ENCODE measurements around the gene PGR. TPM values are rescaled to one million over a fixed set of nuclear protein-coding genes. Genes with fewer than 3 reads are reported as not detected.

PGR gene
- total RNA-seq, 3 donors from 2014 or later, result 0.49 to 5.5 (median 0.92) TPM

DNA sequence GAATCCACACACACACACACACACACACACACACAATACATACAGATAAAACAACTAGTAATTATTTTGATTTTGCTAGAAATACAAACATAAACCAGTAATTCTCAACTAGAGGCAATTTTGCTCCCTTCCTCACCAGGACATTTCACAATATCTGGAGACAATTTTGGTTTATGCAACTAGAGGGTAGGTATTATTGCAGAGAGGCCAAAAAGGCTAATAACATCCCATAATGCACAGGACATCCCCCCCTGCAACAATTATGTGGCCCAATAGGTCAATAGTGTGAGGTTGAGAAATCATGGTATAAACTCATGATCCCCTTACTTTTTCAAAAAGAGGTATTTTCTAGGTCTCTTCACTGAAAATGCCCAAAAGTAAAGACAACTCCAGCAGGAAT is 29.0 kb downstream of the PGR start:
- H3K4me1 ChIP-seq (ENCODE audit: low read depth), result peaks cover 10% of the 10 kb centered on the region
- TF ChIP-seq, protein P1, sequence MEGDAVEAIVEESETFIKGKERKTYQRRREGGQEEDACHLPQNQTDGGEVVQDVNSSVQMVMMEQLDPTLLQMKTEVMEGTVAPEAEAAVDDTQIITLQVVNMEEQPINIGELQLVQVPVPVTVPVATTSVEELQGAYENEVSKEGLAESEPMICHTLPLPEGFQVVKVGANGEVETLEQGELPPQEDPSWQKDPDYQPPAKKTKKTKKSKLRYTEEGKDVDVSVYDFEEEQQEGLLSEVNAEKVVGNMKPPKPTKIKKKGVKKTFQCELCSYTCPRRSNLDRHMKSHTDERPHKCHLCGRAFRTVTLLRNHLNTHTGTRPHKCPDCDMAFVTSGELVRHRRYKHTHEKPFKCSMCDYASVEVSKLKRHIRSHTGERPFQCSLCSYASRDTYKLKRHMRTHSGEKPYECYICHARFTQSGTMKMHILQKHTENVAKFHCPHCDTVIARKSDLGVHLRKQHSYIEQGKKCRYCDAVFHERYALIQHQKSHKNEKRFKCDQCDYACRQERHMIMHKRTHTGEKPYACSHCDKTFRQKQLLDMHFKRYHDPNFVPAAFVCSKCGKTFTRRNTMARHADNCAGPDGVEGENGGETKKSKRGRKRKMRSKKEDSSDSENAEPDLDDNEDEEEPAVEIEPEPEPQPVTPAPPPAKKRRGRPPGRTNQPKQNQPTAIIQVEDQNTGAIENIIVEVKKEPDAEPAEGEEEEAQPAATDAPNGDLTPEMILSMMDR (IDR thresholded peaks at IDR 0.05), result no peak
- no peak overlapping the region for H3K4me3 ChIP-seq
- DNase-seq (no peak), ATAC-seq (no peak)
- H3K9me3 ChIP-seq, result no peaks in the 10 kb centered on the region
- no peaks in the 10 kb centered on the region for H3K36me3 ChIP-seq (ENCODE audit: low read depth)
- intact Hi-C loops (cut with DNase I, micrococcal nuclease), result no loop called here

DNA sequence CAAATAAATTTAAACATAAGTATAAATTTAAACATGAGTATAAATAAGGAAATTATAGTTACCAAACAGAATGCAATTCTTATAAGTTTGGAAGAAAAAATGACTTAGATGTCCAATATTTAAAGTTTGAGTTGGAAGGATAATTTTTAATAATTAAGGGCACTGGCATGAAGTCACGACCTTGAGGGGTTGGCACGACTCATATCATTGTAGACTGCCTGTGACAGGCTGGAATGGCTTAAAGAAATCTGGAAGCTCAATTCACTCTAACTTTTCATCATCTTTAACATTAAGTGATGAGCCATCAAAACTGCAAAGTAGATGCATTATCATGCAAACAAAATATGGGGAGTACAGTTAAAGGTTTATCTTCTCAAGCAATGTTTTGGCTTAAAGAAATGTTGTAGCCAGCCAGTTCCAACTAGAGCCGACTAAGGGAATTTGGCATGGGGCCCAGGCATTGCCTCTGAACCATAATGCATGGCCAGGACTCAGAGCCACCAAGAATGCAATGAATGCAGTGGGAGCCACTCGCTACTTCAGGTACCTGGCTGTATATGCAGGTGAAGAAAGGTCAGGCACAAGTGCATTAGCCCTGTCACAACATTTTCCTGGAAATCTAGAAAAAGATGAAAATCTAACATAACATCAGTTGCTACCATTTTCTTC is 33.4 kb downstream of the PGR start:
- intact Hi-C loops (cut with DNase I, micrococcal nuclease), result no loop called here
- no peak for DNase-seq
- no peaks in the 10 kb centered on the region for H3K4me1 ChIP-seq (ENCODE audit: low read depth)
- TF ChIP-seq, protein P1 (IDR thresholded peaks at IDR 0.05), result no peak
- H3K4me3 ChIP-seq, result no peak overlapping the region
- H3K36me3 ChIP-seq (ENCODE audit: low read depth), result no peaks in the 10 kb centered on the region
- ATAC-seq, result no peak
- H3K9me3 ChIP-seq, result no peaks in the 10 kb centered on the region

DNA sequence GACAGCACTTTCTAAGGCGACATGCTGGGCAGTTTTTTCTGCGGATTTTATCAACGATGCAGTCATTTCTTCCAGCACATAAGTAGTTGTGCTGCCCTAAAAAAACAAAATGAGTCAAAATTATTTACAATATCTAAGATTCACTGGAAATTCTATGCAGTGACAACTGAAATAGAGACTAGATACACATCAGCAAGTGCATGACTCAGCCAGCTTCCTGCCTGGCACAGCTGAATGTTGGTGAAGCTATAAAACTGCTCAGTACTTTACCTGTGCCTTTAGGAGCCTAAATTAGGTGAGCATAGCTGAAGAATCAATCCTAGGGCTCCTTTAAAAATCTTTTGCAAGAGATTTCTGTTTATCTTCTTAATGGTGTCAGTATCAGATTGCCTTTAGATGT is 37.8 kb downstream of the PGR start:
- ATAC-seq (no peak), DNase-seq (no peak)
- TF ChIP-seq, protein P1 (IDR thresholded peaks at IDR 0.05), result no peak

DNA sequence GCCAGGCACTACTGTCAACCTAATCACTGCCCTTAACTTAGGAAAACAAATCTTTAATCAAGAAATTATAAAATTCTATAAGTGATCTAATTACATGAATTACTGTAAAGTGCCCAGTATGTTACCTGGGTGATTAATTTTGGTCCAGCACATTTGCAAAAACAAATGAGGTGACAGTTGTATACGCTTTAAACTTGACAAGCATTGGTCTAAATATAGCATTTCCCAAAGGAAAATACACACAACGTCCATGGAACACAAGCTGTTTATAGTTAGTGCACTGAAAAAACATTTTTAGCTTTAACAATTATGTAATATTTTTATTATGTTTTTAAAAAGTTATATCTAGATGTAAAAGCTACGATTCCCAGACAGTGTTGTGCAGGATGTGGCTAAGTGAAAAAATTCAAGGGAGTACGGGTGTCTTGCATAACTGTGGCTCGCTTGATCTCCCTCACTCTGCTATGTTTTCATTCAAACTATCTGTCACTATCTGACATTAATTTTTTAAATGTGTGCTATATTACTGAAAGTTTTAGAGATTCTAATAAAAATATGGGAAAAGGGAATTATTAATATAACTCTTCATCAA is 38.8 kb downstream of the PGR start:
- ATAC-seq (no peak), DNase-seq (no peak)
- TF ChIP-seq, protein P1 (IDR thresholded peaks at IDR 0.05), result no peak
- intact Hi-C loops (cut with DNase I, micrococcal nuclease), result no loop called here
- Histone ChIP-seq H3K36me3 (ENCODE audit: low read depth) (no peaks in the 10 kb centered on the region), H3K4me3 (no peak overlapping the region), H3K9me3 (no peaks in the 10 kb centered on the region), H3K4me1 (ENCODE audit: low read depth) (no peaks in the 10 kb centered on the region)

More for the DNA sequence above, 37.8 kb downstream of the PGR start:
- H3K9me3 ChIP-seq, result no peaks in the 10 kb centered on the region
- intact Hi-C loops (cut with DNase I, micrococcal nuclease), result no loop called here
- no peaks in the 10 kb centered on the region for H3K36me3 ChIP-seq (ENCODE audit: low read depth)
- no peaks in the 10 kb centered on the region for H3K4me1 ChIP-seq (ENCODE audit: low read depth)
- H3K4me3 ChIP-seq, result no peak overlapping the region

DNA sequence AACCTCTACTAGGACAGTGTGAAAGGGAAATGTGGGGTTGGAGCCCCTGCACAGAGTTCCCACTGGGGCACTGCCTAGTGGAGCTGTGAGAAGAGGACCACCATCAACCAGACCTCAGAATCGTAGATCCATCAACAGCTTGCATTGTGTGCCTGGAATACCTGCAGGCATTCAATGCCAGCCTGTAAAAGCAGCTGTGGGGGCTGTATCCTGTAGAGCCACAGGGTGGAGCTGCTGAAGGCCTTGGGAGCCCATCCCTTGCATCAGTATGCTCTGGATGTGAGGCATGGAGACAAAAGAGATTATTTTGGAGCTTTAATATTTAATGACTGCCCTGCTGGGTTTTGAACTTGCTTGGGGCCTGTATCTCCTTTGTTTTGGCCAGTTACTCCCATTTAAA is 46.3 kb downstream of the PGR start:
- no peak overlapping the region for H3K4me3 ChIP-seq
- TF ChIP-seq, protein P1 (IDR thresholded peaks at IDR 0.05), result no peak
- no peak for DNase-seq
- no peak for ATAC-seq
- H3K36me3 ChIP-seq (ENCODE audit: low read depth), result no peaks in the 10 kb centered on the region
- H3K4me1 ChIP-seq (ENCODE audit: low read depth), result no peaks in the 10 kb centered on the region
- H3K9me3 ChIP-seq, result no peaks in the 10 kb centered on the region
- intact Hi-C loops (cut with DNase I, micrococcal nuclease), result no loop called here
